Right atrium auricular region (tissue), 2 donors: ENCODE measurements around the gene IL31RA. TPM values are rescaled to one million over a fixed set of nuclear protein-coding genes. Genes with fewer than 3 reads are reported as not detected.

Experiments used
- DNase-seq: peaks from one replicate; pipeline ENCODE4 v3.0.0-alpha.2; 2019; ENCODE audit warnings: low spot score
- H3K27ac ChIP-seq, 2 donors: fragments of 200-600 bp; sonication (generic); 1 replicate in 1 of 2; 2 replicates in 1 of 2; pipeline ENCODE4 v1.5.1; 2016 to 2019
- H3K27me3 ChIP-seq, 2 donors: fragments of 200-600 bp; sonication (generic); one replicate each; pipeline versions ENCODE4 v1.5.1 to v1.6.0; 2017 to 2019
- H3K36me3 ChIP-seq: fragments of 200-600 bp; sonication (generic); one replicate; pipeline ENCODE4 v1.5.1; 2016
- H3K4me1 ChIP-seq, 2 donors: fragments of 200-600 bp; sonication (generic); one replicate each; pipeline versions ENCODE4 v1.5.1 to v1.6.0; 2017 to 2019
- H3K4me3 ChIP-seq, 2 donors: fragments of 200-600 bp; sonication (generic); 1 replicate in 1 of 2; 2 replicates in 1 of 2; pipeline ENCODE4 v1.5.1; 2017 to 2019; ENCODE audit warnings: mild to moderate bottlenecking in 1 of 2, moderate library complexity in 1 of 2
- H3K9me3 ChIP-seq, 2 donors: fragments of 200-600 bp; sonication (generic); one replicate each; pipeline ENCODE4 v1.5.1; 2019
- total RNA-seq, 2 donors: library from RNA; depleted of rRNA; stranded (reverse); fragments of >200 nt; gene quantifications; one replicate each; pipeline ENCODE4 v1.1.0, GENCODE V29; 2016
- TF ChIP-seq, protein P1 (sequence below), 2 donors: fragments of 200-600 bp; sonication (generic); IDR thresholded peaks; one replicate each; pipeline ENCODE4 v1.5.1; 2019; ENCODE audit warnings: antibody characterized with exemption in 2 of 2

Gene IL31RA
- total RNA-seq, 2 donors from 2014 or later, result 0.16 TPM; not detected in 1

DNA sequence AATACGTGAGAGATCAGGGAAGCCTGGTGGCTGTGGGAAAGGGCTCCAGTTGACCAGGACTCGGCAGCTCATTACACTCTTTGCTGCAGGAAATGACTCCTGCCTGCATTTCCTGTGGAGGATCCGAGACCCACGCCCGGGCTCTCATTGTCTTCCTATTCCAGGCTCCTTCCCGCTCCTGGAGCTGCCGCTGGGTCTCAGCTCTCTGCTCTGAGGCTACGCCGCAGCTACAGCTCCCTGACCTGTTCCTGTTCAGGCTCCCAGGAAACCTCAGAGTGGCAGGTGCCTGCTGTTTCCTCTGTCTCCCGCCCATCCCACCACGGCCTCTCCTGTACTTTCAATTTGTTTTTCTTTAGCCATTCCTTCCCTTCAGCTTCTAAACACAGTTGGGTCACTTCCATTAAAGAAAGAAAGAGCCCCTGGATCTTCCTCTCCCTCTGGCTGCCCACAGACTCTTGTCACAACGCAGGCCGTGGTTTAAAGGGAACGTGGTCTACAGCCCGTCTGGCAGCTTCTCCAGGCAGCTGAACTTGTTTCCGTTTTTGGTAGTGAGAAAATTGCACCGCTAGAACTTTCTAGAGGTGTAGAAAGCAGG lies 72.1 kb downstream of the IL31RA start:
- DNase-seq, result peak; percentile 57
- no peak overlapping the region for H3K27ac ChIP-seq

DNA sequence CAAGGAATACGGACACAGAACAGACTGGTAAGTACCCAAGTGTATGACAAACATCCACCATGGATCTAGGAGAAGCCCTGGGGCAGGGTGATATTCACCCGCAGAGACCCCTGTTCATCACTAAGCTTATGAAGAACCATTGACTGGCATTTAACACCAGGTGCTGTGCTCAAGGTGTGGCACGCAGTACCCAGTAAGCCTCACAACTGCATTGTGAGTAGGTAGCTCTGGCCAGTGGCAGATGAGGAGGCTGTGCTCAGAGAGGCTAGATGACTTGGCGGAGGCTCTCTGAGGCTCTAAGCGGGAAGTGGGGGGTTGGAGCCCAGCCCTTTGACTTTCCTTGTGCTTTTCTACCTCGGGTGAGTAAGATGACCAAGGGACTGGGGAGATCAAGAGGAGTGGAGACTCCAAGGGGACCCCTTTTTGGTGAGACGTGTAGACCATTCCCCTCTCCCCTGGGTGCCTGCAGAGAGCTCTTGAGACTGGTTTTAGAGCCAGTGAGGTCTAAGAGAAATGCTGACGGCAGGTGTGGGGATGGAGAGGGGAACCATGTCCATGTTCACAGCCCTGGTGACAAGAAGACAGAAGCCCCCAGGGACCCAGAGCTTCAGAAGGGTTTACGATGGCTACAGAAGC lies 72.8 kb downstream of the IL31RA start:
- peaks cover 0 to 4% of the 10 kb centered on the region in 2 donors for H3K4me1 ChIP-seq
- peak overlapping the region in 1 of 2 donors; percentile 43 for H3K4me3 ChIP-seq
- no peaks in the 10 kb centered on the region for H3K27me3 ChIP-seq
- DNase-seq, result peak; percentile 38
- H3K36me3 ChIP-seq, result no peaks in the 10 kb centered on the region
- TF ChIP-seq, protein P1, sequence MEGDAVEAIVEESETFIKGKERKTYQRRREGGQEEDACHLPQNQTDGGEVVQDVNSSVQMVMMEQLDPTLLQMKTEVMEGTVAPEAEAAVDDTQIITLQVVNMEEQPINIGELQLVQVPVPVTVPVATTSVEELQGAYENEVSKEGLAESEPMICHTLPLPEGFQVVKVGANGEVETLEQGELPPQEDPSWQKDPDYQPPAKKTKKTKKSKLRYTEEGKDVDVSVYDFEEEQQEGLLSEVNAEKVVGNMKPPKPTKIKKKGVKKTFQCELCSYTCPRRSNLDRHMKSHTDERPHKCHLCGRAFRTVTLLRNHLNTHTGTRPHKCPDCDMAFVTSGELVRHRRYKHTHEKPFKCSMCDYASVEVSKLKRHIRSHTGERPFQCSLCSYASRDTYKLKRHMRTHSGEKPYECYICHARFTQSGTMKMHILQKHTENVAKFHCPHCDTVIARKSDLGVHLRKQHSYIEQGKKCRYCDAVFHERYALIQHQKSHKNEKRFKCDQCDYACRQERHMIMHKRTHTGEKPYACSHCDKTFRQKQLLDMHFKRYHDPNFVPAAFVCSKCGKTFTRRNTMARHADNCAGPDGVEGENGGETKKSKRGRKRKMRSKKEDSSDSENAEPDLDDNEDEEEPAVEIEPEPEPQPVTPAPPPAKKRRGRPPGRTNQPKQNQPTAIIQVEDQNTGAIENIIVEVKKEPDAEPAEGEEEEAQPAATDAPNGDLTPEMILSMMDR (IDR thresholded peaks at IDR 0.05), result no peak
- H3K27ac ChIP-seq, result no peak overlapping the region
- no peaks in the 10 kb centered on the region for H3K9me3 ChIP-seq

More for the DNA sequence above, 72.1 kb downstream of the IL31RA start:
- Histone ChIP-seq H3K27me3 (no peaks in the 10 kb centered on the region), H3K4me1 (peaks cover 0 to 4% of the 10 kb centered on the region in 2 donors), H3K36me3 (no peaks in the 10 kb centered on the region), H3K4me3 (peak overlapping the region; percentile 37 to 43), H3K9me3 (no peaks in the 10 kb centered on the region)
- TF ChIP-seq, protein P1 (IDR thresholded peaks at IDR 0.05), result no peak

DNA sequence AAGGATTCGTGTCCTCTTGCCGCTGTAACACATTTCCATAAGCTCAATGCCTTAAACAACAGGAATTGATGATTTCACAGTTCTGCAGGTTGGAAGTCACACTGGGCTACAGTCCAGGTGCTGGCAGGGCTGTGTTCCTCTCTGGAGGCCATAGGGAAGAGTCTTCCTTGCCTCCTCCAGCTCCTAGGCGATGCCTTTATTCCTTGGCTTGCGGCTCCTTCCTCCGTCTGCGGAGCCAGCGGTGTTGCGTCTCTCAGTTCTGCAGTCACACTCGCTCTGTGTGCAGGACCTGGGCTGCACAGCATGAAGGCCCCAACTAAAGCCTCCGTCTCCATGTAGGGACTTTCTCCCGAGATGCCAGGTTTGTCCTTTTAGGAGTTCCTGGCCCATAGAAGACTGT lies 73.6 kb downstream of the IL31RA start:
- Histone ChIP-seq H3K36me3 (no peaks in the 10 kb centered on the region), H3K4me3 (no peak overlapping the region), H3K27ac (no peak overlapping the region), H3K4me1 (peaks cover 0 to 4% of the 10 kb centered on the region in 2 donors), H3K27me3 (no peaks in the 10 kb centered on the region), H3K9me3 (no peaks in the 10 kb centered on the region)
- DNase-seq, result peak; percentile 16
- TF ChIP-seq, protein P1 (IDR thresholded peaks at IDR 0.05), result no peak

DNA sequence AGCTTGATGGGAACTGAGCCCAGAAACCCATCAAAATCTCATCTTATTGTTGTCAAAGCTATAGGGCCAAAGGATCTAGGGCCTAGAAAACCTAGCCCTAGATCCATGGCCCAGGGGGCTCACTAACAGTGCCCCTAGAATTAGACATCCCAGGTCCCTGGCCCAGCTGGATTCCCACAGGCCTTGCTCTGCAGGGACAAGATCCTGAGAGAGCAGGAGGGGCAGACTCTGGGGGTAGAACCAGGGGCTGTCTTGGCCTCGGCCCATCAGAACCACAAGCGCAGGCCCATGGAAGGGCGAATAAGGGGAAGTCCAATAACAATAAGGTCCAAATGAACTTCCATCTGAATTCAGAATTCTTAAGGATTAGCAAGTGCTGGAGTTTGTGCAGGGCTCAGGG lies 74.0 kb downstream of the IL31RA start:
- H3K9me3 ChIP-seq, result no peaks in the 10 kb centered on the region
- no peak overlapping the region for H3K27ac ChIP-seq
- H3K4me1 ChIP-seq, result peaks cover 0 to 4% of the 10 kb centered on the region in 2 donors
- TF ChIP-seq, protein P1 (IDR thresholded peaks at IDR 0.05), result no peak
- no peaks in the 10 kb centered on the region for H3K36me3 ChIP-seq
- no peaks in the 10 kb centered on the region for H3K27me3 ChIP-seq
- no peak for DNase-seq
- no peak overlapping the region for H3K4me3 ChIP-seq

DNA sequence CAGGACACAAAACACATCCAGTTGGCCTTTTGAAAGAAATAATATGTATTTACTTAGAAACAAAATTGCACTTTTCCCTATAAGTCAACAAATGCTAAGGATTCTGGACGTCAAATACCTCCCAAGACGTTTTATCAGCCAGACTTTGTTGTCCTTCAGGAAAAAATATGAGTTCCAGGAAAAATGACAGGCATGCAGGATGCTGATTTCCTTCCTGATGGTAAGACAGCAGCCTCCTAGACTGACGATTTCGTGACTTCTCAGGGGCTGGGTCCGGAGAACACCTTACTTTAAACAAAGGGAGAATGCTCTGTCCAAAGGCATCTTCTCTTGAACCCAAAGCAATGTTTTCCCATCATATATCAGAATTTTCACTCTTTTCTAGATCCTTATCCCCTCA lies 74.6 kb downstream of the IL31RA start:
- H3K4me1 ChIP-seq, result peaks cover 0 to 4% of the 10 kb centered on the region in 2 donors
- no peaks in the 10 kb centered on the region for H3K9me3 ChIP-seq
- DNase-seq, result no peak
- TF ChIP-seq, protein P1 (IDR thresholded peaks at IDR 0.05), result no peak
- H3K27ac ChIP-seq, result no peak overlapping the region
- no peaks in the 10 kb centered on the region for H3K36me3 ChIP-seq
- H3K27me3 ChIP-seq, result no peaks in the 10 kb centered on the region
- no peak overlapping the region for H3K4me3 ChIP-seq
